H9 (cell line): ENCODE data around the gene NHLRC4. TPM values are rescaled to one million over a fixed set of nuclear protein-coding genes. Genes with fewer than 3 reads are reported as not detected.

Experiments used
- DNase-seq: peaks from one replicate; pipeline ENCODE4 v3.0.0-alpha.2; 2017
- H2AFZ ChIP-seq: one replicate; pipeline ENCODE4 v1.6.1; 2013; ENCODE audit warnings: mild to moderate bottlenecking, low read length, control low read depth, moderate library complexity
- H2AK5ac ChIP-seq: 2 replicates; pipeline ENCODE4 v1.6.1; 2013; ENCODE audit warnings: low read length, control low read depth, mixed read lengths; ENCODE audit not compliant: insufficient read length
- H2BK120ac ChIP-seq: one replicate; pipeline ENCODE4 v1.6.1; 2013; ENCODE audit warnings: low read depth, mild to moderate bottlenecking, low read length, control low read depth, inconsistent platforms; ENCODE audit not compliant: poor library complexity, severe bottlenecking
- H2BK12ac ChIP-seq: 2 replicates; pipeline ENCODE4 v1.6.1; 2013; ENCODE audit warnings: low read length, control low read depth, mixed read lengths, low read depth; ENCODE audit not compliant: insufficient read length
- H2BK15ac ChIP-seq: 2 replicates; pipeline ENCODE4 v1.6.1; 2013; ENCODE audit warnings: low read depth, low read length, control low read depth
- H2BK20ac ChIP-seq: one replicate; pipeline ENCODE4 v1.6.1; 2013; ENCODE audit warnings: low read depth, mild to moderate bottlenecking, low read length, control low read depth, inconsistent platforms; ENCODE audit not compliant: poor library complexity, severe bottlenecking
- H2BK5ac ChIP-seq: 2 replicates; pipeline ENCODE4 v1.6.1; 2013; ENCODE audit warnings: low read length, control low read depth, mixed read lengths; ENCODE audit not compliant: insufficient read length
- H3K14ac ChIP-seq: 2 replicates; pipeline ENCODE4 v1.6.1; 2013; ENCODE audit warnings: low read length, control low read depth; ENCODE audit not compliant: insufficient read depth
- H3K18ac ChIP-seq: 2 replicates; pipeline ENCODE4 v1.6.1; 2013; ENCODE audit warnings: low read depth, mild to moderate bottlenecking, mixed read lengths, low read length, control low read depth; ENCODE audit not compliant: insufficient read length
- H3K23ac ChIP-seq: 2 replicates; pipeline ENCODE4 v1.6.1; 2013; ENCODE audit warnings: low read length, control low read depth, mixed read lengths, low read depth; ENCODE audit not compliant: insufficient read length
- H3K23me2 ChIP-seq: 2 replicates; pipeline ENCODE4 v1.6.1; 2013; ENCODE audit warnings: low read depth, mild to moderate bottlenecking, mixed read lengths, low read length, control low read depth; ENCODE audit not compliant: insufficient read length, poor library complexity, severe bottlenecking
- H3K27ac ChIP-seq: 2 replicates; pipeline ENCODE4 v1.5.1; 2013; ENCODE audit warnings: low read length, control low read depth, mixed read lengths, low read depth; ENCODE audit not compliant: insufficient read length
- H3K27me3 ChIP-seq: 2 replicates; pipeline ENCODE4 v1.6.1; 2013; ENCODE audit warnings: low read length, control low read depth, inconsistent platforms; ENCODE audit not compliant: insufficient read depth
- H3K4ac ChIP-seq: 2 replicates; pipeline ENCODE4 v1.6.1; 2013; ENCODE audit warnings: low read depth, mild to moderate bottlenecking, control low read depth, inconsistent platforms, low read length, moderate library complexity
- H3K4me1 ChIP-seq: 2 replicates; pipeline ENCODE4 v1.6.1; 2013; ENCODE audit warnings: low read length, control low read depth, inconsistent platforms; ENCODE audit not compliant: insufficient read depth
- H3K4me2 ChIP-seq: 2 replicates; pipeline ENCODE4 v1.6.1; 2013; ENCODE audit warnings: low read length, control low read depth, mixed read lengths; ENCODE audit not compliant: insufficient read length, insufficient read depth
- H3K56ac ChIP-seq: 2 replicates; pipeline ENCODE4 v1.6.1; 2013; ENCODE audit warnings: low read depth, mild to moderate bottlenecking, mixed read lengths, low read length, control low read depth; ENCODE audit not compliant: insufficient read length
- H3K79me1 ChIP-seq: 2 replicates; pipeline ENCODE4 v1.6.1; 2013; ENCODE audit warnings: low read depth, mild to moderate bottlenecking, moderate library complexity, low read length, control low read depth, inconsistent platforms; ENCODE audit not compliant: insufficient read depth, poor library complexity, severe bottlenecking
- H3K79me2 ChIP-seq: 2 replicates; pipeline ENCODE4 v1.6.1; 2013; ENCODE audit warnings: low read length, control low read depth, inconsistent platforms; ENCODE audit not compliant: insufficient read depth
- H3K9ac ChIP-seq: 2 replicates; pipeline ENCODE4 v1.6.1; 2013; ENCODE audit warnings: low read length, control low read depth, mixed read lengths; ENCODE audit not compliant: insufficient read length; ENCODE audit errors: extremely low read depth
- H3K9me3 ChIP-seq: one replicate; pipeline ENCODE4 v1.6.1; 2013; ENCODE audit warnings: low read depth, low read length, inconsistent platforms; ENCODE audit not compliant: control insufficient read depth
- H3T11ph ChIP-seq: one replicate; pipeline ENCODE4 v1.6.1; 2013; ENCODE audit warnings: mild to moderate bottlenecking, low read length, control low read depth, inconsistent platforms
- H4K20me1 ChIP-seq: one replicate; pipeline ENCODE4 v1.6.1; 2013; ENCODE audit not compliant: control insufficient read depth, insufficient read length, insufficient read depth
- H4K5ac ChIP-seq: 2 replicates; pipeline ENCODE4 v1.6.1; 2013; ENCODE audit warnings: low read depth, mild to moderate bottlenecking, mixed read lengths, low read length, control low read depth; ENCODE audit not compliant: insufficient read length
- H4K8ac ChIP-seq: replicated peaks from 2 replicates; pipeline ENCODE4 v1.6.1; 2013; ENCODE audit warnings: low read length, control low read depth, mixed read lengths, low read depth; ENCODE audit not compliant: insufficient read length
- H4K91ac ChIP-seq: 2 replicates; pipeline ENCODE4 v1.6.1; 2013; ENCODE audit warnings: low read depth, mild to moderate bottlenecking, moderate library complexity, mixed read lengths, low read length, control low read depth; ENCODE audit not compliant: insufficient read length
- H3K27ac Mint-ChIP-seq, 3 experiments: 2 replicates in 2 of 3; 3 replicates in 1 of 3; pipeline ENCODE4 v1.8.0; 2020 to 2021; ENCODE audit warnings: mixed read lengths in 3 of 3, mild to moderate bottlenecking in 1 of 3, moderate library complexity in 1 of 3
- H3K27me3 Mint-ChIP-seq: 2 replicates; pipeline ENCODE4 v1.8.0; 2021; ENCODE audit warnings: low read depth, mild to moderate bottlenecking, moderate library complexity, mixed read lengths
- H3K36me3 Mint-ChIP-seq, 3 experiments: 2 replicates in 2 of 3; 3 replicates in 1 of 3; pipeline ENCODE4 v1.8.0; 2020 to 2021; ENCODE audit warnings: low read depth in 3 of 3, mixed read lengths in 3 of 3; ENCODE audit not compliant: insufficient read depth in 1 of 3
- H3K4me1 Mint-ChIP-seq, 2 experiments: 2 replicates each; pipeline ENCODE4 v1.8.0; 2020; ENCODE audit warnings: mixed read lengths in 2 of 2
- H3K4me3 Mint-ChIP-seq, 2 experiments: 2 replicates in 1 of 2; 3 replicates in 1 of 2; pipeline ENCODE4 v1.8.0; 2020 to 2021; ENCODE audit warnings: mild to moderate bottlenecking in 2 of 2, mixed read lengths in 2 of 2, moderate library complexity in 1 of 2
- H3K9me3 Mint-ChIP-seq, 2 experiments: 2 replicates in 1 of 2; 3 replicates in 1 of 2; pipeline ENCODE4 v1.8.0; 2020; ENCODE audit warnings: mild to moderate bottlenecking in 2 of 2, mixed read lengths in 2 of 2, moderate library complexity in 1 of 2
- WGBS: extraction: QIAGEN DNeasy Blood & Tissue Kit; methylation state at CpG from one replicate; pipeline ENCODE4 v1.1.7; 2013; ENCODE audit warnings: missing lambda C conversion rate, low lambda C conversion rate, mixed read lengths; ENCODE audit not compliant: insufficient read length; ENCODE audit errors: extremely low coverage; 5-methylcytosine and 5-hydroxymethylcytosine counted together
- total RNA-seq: library from RNA; stranded (reverse); gene quantifications from 2 replicates; pipeline ENCODE4 v1.2.1, GENCODE V29; 2021
- TF ChIP-seq, protein P1 (sequence below): fragments of 200-600 bp; sonication (generic); conservative IDR thresholded peaks from 3 replicates; pipeline ENCODE4 v1.8.0; 2021; ENCODE audit warnings: antibody characterized with exemption, mild to moderate bottlenecking

Gene NHLRC4
- total RNA-seq, 1 experiment from 2014 or later = 0.42 TPM

DNA sequence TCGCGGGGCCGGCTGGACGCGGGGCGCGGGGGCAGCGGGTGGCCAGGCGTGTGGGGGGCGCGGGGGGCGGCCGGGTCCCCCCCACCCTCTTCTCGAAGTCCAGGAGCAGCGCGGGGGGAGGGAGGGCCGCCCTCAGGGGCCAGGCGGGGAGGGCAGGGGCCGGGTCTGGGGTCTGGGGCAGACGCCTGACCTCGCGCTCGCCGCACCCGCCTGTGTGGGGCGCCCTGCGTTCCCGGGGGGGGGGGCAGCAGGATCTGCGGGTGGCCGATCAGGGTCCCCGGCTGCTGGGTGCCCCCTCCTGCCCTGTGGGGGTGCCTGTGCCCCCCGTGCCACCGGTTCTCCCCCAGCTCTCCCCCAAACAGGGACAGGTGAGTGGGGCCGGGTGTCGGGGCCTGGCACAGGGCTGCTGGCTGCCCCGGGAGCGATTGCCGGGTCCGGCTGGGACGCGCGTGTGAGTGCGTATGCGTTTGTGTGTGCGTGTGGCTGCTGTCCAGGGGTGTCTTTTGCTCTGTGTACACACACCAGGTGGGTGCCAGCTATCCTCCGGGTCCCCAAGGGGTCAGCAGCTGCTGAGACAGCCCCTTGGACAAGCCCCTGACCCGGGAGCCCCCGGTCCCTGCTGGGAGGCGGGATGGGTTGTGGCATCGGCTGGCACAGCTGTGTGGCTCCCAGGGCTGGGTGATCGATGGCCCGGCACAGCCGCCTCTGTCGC is 5.9 kb upstream of the NHLRC4 start:
- peak overlapping the region in 1 of 2 experiments; percentile 58; a peak in 2 of 5 replicates for H3K4me3 Mint-ChIP-seq
- Histone ChIP-seq H3K56ac (no peak overlapping the region), H2BK20ac (no peak overlapping the region), H3K79me2 (no peaks in the 10 kb centered on the region), H2BK120ac (no peak overlapping the region), H3K23me2 (no peaks in the 10 kb centered on the region), H3K18ac (no peak overlapping the region), H2AFZ (no peak overlapping the region), H3K4me2 (no peak overlapping the region), H3K4ac (no peak overlapping the region), H3K9ac (no peak overlapping the region), H3K23ac (no peak overlapping the region), H3K9me3 (no peaks in the 10 kb centered on the region), H4K8ac (no peak overlapping the region), H3K4me1 (no peaks in the 10 kb centered on the region), H4K5ac (no peak overlapping the region), H3K27me3 (peaks cover 2% of the 10 kb centered on the region; the same call in 1 of the 2 replicates), H2BK15ac (no peak overlapping the region), H3K27ac (no peak overlapping the region), H4K91ac (no peak overlapping the region), H2AK5ac (no peak overlapping the region), H2BK5ac (no peak overlapping the region), H4K20me1 (peaks cover 3% of the 10 kb centered on the region), H3K14ac (no peak overlapping the region), H3K79me1 (no peaks in the 10 kb centered on the region), H2BK12ac (no peak overlapping the region), H3T11ph (no peak overlapping the region)
- no peaks in the 10 kb centered on the region; a peak in 1 of 7 replicates for H3K36me3 Mint-ChIP-seq
- H3K27me3 Mint-ChIP-seq = peaks cover 42% of the 10 kb centered on the region
- no peaks in the 10 kb centered on the region; a peak in 1 of 5 replicates for H3K9me3 Mint-ChIP-seq
- peaks cover 0 to 6% of the 10 kb centered on the region in 2 experiments; a peak in 2 of 4 replicates for H3K4me1 Mint-ChIP-seq
- TF ChIP-seq, protein P1, sequence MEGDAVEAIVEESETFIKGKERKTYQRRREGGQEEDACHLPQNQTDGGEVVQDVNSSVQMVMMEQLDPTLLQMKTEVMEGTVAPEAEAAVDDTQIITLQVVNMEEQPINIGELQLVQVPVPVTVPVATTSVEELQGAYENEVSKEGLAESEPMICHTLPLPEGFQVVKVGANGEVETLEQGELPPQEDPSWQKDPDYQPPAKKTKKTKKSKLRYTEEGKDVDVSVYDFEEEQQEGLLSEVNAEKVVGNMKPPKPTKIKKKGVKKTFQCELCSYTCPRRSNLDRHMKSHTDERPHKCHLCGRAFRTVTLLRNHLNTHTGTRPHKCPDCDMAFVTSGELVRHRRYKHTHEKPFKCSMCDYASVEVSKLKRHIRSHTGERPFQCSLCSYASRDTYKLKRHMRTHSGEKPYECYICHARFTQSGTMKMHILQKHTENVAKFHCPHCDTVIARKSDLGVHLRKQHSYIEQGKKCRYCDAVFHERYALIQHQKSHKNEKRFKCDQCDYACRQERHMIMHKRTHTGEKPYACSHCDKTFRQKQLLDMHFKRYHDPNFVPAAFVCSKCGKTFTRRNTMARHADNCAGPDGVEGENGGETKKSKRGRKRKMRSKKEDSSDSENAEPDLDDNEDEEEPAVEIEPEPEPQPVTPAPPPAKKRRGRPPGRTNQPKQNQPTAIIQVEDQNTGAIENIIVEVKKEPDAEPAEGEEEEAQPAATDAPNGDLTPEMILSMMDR = no peak
- no peak overlapping the region for H3K27ac Mint-ChIP-seq
- no peak for DNase-seq
- no CpG with 5 or more reads among the region's 54 CpGs for WGBS
